HuH-7 (cell line): ENCODE results near the gene DNAI2.
"Not testable (repeated sequence)": the region's sequence is repeated elsewhere in the genome, so short reads cannot be mapped to it uniquely, and the experiment has no call there.

Source experiments
- DNase-seq: peaks from one replicate; pipeline ENCODE4 v3.0.0; 2011; ENCODE audit warnings: low spot score

Gene DNAI2

DNA sequence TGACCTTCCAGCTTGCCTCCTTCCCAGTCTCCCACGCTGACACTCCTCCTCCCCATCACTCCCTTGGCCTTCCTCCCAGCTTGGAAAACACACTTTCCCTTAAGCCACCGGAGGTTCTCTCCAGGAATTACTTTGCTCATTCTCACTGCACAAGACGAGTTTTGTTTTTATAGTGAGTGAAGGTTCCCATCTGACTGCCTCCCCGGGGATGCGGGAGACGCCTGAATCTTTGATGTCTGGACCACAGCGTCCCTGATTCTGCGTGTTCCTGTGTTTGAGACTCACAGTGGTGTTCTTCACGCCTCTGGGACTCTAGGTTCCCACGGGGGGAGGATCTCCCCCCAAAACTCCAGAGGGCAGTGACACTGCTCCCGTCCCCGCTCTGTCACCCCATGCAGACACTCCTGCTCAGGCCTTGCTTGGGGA lies 2.0 kb downstream of the DNAI2 start:
- DNase-seq = no peak

DNA sequence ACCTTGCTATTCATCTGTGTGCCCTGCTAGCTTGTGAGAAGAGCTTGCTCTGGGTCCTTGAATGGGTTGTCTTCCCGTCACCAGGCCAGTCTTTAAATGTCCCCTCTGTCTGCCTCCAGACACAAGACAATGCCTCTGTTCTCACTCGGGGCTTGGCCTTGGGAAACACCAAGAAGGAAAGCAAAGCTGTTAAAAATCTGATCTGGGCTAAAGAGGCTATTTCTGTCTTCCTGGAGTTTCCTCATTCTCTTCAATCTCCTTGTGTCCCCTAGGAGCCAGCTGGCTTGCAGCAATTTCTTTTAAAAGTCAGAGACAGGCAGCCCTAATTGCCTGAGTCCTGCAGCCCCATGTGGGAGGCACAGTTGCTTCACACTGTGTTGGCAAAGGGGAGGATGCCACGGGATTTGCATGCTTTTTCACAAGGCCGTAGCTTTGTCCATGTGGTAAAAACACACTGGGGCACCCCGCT lies 2.5 kb downstream of the DNAI2 start:
- DNase-seq = no peak

DNA sequence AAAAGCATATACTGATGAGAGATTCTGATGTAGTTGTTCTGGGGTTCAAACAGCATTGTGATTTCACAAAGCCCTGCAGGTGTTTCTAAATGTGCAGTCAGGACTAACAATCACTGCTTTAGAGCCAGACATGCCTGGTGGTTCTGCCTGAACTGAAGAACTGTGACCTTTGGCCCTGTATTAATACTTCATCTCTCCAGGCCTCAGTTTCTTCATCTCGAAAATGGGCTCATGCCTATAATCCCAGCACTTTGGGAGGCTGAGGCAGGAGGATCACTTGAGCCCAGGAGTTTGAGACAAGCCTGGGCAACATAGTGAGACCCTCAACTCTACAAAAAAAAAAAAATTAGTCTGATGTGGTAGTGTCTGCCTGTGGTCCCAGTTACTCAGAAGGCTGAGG lies 3.9 kb downstream of the DNAI2 start:
- no peak for DNase-seq

DNA sequence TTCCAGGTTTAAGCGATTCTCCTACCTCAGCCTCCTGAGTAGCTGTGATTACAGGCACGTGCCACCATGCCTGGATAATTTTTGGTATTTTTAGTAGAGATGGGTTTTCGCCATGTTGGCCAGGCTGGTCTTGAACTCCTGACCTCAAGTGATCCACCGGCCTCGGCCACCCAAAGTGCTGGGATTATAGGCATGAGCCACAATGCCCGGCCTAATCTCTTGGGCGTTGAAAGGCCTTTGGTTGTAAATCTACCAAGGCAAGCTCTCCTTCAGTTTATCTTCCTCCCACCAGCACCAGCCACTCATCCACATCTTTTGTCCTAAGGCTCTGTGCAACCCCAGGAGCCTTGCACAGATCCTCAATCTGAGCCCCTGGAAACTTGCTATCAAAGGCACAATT lies 5.6 kb downstream of the DNAI2 start:
- not testable (repeated sequence) for DNase-seq

DNA sequence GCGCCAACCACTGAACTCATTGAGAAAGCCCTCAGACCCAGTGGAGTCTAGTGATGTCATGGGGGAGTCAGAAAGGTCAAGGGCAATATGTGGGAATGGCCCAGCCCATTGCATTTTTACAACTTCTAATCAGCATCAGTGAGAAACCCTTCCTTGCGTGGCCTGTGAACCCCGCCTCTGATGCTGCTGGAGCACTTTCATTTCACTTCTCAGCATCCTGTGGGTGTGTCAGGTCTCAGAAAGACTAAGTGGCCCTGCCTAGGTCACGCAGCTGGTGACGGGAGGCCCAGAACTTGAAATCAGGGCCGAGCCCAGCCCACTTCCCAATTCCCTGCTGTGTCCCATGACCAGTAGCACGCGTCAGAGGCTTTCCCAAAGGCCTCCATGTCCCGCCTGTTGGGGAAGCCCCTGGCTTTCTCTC lies 6.1 kb downstream of the DNAI2 start:
- no peak for DNase-seq

DNA sequence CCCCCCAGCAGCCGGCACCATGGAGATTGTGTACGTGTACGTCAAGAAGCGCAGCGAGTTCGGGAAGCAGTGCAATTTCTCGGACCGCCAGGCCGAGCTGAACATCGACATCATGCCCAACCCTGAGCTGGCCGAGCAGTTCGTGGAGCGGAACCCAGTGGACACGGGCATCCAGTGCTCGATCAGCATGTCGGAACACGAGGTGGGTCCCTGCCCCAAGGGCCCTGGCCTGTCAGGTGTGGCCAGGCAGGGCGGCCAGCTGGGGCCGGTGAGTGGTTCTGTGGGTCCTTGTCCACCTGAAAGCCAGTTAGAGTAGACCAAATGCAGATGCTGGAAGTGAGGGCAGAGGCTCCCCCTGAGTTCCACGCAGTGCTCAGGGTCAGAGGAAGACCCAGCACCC lies 7.8 kb downstream of the DNAI2 start:
- DNase-seq = no peak

DNA sequence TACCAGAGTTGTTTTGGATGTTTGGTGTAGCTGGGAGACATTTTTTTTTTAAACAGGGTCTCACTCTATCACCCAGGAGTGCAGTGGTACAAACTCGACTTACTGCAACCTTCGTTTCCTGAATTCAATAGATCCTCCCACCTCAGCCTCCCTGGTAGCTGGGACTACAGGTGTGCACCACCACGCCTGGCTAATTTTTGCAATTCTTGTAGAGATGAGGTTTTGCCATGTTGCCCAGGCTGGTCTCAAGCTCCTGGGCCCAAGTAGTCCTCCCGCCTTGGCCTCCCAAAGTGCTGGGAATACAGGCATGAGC lies 8.2 kb downstream of the DNAI2 start:
- not testable (repeated sequence) for DNase-seq

DNA sequence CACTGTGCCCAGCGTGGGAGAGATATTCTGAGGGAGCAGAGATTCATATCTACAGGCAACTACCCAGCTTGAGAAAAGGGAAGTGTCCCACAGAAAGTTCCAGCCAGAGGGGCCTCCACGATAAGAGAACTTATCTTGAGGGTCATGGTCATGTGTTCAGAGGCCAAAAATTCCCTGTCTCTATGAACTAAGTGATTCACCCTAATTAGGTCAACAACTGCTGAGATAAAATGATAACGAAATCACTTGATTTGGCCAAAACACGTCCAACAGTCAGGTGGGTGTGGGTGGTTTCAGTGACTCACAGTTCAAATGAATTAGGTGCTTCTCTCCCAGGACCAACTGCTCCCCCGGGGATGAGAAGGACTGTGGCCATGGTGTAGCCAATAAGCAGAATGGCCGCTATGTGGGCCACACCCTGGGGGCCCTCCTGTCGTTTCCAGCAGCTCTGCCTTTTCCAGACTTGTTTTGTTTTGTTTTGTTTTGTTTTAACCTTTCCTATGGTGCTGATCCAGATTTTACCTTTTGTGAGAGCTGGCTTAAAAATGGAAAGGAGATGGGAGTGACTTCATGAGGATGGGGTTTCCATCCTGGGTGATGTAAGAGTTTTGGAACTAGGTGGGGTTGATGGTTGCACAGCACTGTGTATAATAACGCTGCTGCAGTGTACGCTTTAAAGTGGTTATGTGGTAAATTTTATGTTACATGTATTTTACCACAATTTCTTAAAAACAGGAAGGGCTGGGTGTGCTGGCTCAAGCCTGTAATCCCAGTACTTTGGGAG lies 8.7 kb downstream of the DNAI2 start:
- no peak for DNase-seq

DNA sequence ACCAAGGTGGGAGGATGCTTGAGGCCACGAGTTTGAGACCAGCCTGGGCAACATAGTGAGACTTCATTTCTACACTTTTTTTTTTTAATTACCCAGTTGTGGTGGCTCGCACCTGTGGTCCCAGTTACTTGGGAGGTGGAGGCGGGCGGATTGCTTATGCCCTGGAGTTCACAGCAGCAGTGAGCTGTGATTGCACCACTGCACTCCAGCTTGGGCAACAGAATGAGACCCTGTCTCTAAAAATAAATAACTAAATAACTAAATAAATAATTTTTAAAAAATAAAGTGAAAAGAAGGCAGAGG lies 9.3 kb downstream of the DNAI2 start:
- no peak for DNase-seq

DNA sequence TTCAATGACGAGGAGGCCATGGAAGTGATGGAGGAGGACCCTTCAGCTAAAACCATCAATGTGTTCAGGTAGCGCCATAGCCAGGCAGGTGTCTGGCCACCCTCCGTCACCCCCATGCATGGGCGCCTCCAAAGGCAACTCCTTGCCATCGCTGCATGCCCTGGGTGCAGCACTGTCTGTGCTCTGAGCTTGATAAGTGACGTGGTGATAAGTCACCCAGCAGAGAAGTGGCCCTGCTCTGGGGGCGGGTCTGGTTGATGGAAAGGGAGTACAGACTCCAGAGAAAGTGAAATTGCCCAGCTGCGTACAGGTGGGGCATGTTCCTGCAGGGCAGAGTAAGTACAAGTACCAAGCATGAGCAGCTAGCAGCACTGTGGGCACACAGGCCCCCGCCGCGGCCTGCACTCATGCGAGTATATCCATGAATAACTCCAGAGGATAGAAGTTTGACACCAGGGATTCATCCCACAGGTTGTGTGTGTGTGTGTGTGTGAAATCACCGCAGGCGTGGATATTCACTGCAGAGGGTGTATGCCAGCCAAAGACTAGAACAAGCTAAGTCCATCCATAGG lies 13.1 kb downstream of the DNAI2 start:
- DNase-seq = no peak

DNA sequence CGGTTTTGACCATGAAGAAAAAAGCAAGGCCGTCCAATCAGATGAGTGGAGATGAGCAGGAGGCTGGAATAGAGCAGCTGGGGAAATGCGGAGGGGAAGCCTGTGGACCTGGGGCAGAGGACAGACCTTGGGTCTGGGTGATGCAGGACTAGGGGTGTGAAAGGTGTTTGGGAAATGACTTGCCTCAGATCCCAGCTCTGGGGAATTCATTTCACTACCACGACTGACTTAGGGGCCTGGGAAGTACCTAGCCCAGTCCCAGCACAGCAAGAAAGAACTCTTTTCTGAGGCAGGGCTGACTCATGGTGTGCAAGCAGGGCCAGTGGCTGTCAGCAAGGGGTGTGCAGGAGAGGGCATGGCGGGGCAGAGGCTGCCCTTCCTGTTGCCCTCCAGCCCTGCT lies 14.8 kb downstream of the DNAI2 start:
- DNase-seq = no peak

DNA sequence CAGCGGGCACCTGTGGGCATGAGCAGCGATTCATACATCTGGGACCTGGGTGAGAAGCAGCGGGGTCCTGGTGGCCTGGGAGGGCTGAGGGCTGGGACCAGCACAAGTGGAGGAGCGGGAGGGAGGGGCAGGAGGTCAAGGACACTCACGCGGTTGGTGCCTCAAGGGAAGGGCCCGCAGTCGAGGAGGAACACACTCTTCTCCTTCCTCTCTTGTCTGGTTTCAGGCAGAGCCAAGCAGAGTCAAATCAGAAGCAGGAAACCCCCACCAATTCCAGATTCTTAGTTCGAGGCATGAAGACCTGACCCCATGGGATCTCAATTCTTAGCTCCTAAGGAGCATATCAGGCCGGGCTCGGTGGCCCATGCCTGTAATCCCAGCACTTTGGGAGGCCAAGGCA lies 15.7 kb downstream of the DNAI2 start:
- no peak for DNase-seq

DNA sequence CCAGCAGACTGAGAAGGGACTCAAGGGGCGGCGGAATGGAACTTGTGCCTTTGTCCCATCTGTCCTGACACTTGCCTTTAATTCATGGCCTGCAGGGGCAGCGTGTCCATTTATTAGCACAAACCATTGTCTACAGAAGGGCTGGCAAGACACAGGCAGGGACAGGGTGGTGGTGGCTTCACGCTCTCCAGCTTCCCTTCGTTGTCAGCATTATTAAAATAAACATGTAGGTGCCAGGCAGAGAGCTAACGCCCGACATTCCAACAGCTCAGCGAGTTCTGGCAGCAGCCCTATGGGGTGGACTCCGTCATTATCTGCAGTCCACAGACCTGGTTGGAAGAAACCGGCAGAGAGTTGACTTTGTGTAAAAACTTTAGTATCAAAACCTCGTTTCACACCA lies 16.3 kb downstream of the DNAI2 start:
- no peak for DNase-seq

DNA sequence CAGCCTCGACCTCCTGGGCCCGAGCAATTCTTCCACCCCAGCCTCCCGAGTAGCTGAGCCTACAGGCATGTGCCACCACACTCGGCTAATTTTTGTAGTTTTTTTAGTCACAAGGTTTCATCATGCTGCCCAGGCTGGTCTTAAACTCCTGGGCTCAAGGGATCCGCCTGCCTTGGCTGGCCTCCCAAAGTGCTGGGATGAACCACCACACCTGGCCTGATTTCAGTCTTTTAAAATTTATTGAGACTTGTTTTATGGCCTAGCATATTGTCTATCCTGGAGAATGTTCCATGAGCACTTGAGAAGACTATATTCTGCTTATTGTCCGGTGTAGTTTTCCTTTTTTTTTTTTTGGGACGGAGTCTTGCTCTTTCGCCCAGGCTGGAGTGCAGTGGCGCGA lies 18.5 kb downstream of the DNAI2 start:
- no peak for DNase-seq

DNA sequence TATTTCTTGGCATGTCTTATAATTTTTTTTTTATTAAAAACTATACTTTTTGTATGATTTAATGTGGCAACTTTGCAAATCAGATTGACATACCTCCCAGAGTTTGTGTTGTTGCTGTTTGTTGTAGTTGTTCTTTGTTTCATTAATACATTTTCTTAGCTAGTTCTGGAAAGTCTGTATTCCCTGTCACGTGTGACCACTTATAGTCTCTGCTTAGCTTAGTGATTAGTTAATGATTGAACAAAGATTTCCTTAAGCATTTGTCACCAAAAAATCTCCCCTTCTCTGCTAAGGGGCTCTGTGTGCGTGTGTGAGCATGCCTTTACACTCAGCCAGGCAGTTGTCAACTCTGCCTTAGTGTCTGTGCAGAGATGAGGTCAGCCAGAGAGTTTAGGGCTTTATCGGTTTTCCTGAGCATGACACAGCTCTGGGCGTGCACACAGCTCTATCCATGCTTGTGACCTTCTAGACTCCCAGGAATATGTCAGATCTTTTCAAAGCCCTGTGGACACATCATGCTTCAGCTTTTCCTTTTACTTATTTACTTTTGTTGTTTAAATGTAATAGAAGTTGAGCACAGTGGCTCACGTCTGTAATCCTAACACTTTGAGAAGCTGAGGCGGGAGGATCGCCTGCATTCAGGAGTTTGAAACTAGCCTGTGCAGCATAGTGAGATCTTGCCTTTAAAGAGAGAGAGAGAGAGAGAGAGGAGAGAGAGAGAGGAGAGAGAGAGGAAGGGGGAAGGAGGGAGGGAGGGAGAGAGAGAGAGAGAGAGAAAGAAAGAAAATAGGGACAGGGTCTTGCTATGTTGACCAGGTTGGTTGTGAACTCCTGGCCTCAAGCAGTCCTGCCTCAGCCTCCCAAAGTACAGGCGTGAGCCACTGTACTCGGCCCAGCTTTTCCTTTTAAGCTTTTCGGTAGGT lies 21.9 kb downstream of the DNAI2 start:
- no peak for DNase-seq

DNA sequence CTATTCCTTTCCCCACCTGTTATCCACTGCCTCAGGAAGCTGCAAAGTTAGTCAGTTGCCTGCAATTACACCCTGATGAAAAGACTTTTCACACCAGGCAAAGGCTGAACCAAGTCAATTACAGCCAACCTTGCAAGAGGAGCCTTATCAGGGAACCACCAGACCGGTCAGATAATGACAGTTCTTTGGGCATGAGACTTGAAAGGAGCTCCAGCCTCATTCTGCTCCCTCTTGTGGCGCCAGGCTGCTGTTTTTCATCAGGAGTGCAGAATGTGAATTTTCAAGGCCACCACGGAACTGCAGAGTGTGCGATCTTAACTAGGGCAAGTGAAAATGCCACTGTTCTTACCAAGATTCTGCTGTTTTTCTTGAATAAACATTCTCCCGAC lies 22.5 kb downstream of the DNAI2 start:
- DNase-seq = peak; percentile 46

DNA sequence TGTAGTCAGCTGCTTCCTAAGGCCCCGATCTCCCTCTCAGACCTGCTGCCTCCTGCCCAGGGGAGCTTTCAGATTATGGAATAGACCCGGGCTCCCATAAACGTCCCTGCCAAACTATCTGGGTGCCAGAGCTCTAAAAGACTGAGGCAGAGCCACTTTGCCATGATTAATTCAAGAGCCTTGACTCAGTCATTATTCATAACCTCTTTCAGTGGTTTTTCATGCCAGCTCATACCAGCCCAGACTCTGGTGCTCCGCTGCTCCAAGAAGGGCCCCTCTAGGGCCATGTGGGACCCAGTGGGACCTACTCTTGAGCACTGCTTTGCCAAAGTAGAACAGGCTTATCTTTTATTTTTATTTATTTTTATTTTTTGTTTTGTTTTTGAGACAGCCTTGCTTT lies 23.9 kb downstream of the DNAI2 start:
- no peak for DNase-seq

DNA sequence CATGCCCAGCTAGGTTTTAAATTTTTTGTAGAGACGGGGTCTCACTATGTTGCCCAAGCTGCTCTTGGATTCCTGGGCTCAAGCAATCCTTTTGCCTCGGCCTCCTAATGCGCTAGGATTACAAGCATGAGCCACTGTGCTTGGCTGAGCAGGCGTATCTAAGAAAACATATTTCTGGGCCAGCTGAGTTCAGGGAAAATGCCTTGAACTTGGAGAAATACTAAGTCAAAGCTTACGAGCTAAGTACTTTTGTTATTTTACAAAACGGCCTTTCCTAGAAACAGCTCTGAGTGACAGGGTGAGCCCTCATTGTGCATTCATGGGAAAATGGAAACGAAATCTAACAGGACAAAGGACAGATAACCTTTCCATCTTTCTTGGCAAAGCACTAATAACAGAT lies 24.7 kb downstream of the DNAI2 start:
- no peak for DNase-seq

DNA sequence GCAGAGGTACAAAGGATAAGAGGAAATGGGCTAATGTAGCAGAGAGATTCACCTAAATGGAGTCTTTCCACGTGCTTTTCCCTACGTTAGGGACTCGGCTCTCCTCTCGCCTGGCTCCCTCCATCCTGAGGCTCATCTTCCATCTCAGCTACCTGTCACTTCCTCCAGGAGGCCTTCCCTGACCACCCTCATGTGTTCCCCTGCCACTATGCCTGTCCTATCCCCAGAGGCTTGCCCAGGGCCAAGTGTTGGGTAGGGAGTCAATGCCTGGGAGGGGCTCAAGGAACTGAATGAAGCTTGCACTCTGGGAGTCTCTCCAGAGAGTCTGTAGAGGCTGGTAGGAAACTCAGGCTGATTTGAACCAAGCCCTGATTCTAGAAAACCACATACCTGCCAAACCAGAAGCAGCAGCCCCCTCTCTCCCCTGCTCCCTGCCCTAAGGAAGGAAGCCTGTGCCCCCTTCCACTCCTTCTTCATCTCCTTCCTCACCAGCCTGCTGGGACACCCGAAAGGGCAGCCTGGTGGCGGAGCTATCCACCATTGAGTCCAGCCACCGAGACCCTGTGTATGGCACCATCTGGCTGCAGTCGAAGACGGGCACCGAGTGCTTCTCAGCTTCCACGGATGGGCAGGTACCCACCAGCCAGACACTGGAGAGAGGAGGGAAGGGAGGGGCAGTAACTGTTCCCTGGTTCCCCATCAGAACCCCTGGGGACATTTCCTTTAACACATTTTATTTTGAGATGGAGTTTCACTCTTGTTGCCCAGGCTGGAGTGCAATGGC lies 25.4 kb downstream of the DNAI2 start:
- DNase-seq = no peak

DNA sequence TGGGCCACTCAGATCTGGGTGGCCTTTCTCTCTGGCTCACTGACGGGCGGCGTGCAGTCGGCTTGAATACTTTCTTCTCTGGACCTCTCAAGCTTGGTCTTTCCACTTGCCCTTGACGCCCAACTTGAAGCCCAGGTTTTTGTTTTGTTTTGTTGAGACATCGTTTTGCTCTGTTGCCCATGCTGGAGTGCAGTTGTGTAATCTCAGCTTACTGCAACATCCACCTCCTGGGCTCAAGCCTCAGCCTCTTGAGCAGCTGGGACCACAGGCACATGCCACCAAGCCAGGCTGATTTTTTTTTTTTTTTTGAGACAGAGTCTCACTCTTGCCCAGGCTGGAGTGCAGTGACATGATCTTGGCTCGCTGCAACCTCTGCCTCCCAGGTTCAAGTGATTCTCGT lies 29.3 kb downstream of the DNAI2 start:
- no peak for DNase-seq

DNA sequence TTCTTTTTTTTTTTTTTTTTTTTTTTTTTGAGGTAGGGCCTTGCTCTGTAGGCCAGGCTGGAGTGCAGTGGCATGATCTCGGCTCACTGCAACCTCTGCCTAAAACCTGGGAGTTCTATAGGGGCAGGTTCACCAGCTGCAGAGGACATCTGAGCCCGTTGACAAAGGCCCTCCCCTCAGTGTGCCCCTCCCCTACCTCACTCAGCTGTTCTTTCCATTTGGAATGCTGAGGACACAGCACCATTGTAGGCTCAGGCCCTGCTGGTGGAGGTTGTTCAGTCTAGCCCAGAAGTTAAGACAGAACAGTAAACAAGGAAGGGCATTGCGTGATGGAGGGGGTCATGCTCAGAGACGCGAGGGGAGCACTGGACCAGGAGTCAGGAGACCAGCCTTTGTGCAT lies 30.1 kb downstream of the DNAI2 start:
- no peak for DNase-seq

DNA sequence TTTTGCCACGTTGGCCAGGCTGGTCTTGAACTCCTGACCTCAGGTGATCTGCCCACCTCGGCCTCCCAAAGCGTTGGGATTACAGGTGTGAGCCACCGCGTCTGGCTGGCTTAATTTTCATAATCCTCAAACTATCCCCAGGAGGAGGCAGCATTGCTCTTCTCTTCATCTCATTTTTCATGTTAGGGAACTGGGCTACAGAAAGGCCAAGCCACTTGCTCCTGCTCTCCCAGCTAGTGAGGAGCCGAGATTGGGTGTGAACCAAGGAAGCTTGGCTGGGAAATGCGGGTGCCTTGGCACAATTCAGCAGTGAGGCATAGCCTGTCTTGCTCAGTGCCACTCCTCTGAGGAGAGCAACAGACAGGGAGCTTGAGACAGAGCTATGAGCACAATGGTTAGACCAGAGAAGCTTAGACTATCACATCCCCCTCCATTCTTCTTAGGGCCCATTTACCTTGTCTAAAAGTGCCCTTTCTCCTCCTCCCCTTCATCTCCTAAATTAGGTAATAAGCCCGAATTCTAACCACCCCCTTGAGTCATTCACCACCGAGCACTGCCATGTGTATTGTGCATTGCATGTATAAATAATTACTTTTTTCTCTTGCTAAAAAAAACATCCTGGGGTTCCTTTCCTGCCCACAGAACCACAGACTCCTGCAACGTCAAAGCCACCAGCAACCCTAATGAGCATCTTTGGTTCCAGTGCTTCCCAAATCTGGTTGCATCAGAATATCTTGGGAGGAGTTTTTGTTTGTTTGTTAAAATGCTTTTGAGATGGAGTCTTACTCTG lies 32.0 kb downstream of the DNAI2 start:
- DNase-seq = no peak
